Measurements from ENCODE around the gene ARFRP1. TPM values are rescaled to one million over a fixed set of nuclear protein-coding genes. Genes with fewer than 3 reads are reported as not detected.
"Not testable (repeated sequence)": the region's sequence is repeated elsewhere in the genome, so short reads cannot be mapped to it uniquely, and the experiment has no call there.

Gene ARFRP1
- polyA plus RNA-seq, 3 donors: 33.8 to 39.7 (median 37.2) TPM

DNA sequence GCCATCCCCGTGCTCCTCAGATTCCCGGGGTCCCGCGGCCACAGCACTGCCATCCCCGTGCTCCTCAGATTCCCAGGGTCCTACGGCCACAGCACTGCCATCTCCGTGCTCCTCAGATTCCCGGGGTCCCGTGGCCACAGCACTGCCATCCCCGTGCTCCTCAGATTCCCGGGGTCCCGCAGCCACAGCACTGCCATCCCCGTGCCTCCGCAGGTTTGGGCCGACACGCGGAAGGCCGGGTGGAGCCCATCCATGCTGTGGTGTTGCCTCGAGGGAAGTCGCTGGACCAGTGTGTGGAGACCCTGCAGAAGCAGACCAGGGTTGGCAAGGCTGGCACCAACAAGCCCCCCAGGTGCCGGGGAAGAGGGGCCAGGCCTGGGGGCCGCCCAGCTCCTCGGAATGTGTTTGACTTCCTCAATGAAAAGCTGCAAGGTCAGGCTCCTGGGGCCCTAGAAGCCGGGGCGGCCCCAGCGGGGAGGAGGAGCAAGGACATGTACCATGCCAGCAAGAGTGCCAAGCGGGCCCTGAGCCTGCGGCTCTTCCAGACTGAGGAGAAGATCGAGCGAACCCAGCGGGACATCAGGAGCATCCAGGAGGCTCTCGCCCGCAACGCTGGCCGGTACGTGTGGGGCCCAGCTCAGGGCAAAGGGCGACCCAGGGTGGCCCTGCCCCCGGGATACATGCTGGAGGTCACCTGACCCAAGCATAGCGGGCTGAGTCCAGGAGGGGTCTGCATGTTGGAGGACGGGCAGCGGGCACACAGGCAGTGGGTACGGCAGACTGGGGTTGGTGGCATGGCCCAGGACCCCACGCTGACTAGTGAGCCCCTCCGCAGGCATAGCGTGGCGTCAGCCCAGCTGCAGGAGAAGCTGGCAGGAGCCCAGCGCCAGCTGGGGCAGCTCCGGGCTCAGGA, 27.4 kb upstream of the ARFRP1 start:
- no peak for DNase-seq

DNA sequence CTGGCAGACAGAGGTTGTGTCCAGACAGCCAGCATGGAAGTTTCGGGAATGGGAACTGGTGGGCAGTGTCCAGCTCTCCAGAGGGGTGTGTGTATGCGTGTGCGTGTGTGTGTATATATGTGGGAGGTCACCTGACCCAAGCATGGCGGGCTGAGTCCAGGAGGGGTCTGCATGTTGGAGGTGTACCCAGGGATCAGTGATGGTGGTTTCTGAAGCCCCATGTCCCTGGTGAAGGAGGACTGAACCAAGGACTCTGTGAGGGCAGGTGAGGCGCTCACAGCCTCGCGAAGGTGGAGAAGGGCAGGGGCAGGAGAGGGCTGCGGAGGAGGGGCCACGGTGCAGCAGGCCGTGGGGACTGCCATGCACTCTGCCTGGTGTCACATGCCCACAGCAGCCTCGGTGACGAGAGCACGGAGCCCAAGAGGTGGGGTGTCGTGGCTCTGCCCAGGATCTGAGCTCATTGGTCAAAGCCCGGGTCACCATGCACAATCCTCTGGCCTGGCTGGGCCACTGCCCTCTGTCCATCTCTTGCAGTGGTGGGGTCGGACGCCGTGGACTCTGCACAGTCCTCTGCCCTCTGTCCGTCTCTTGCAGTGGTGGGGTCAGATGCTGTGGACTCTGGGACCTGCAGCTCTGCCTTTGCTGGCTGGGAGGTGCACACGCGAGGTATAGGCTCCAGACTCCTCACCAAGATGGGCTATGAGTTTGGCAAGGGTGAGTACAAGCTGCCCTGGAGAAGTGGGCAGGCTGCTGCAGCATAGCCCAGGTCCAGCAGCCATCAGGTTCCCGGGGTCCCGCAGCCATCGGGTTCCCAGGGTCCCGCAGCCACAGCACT, 26.6 kb upstream of the ARFRP1 start:
- no peak for DNase-seq

DNA sequence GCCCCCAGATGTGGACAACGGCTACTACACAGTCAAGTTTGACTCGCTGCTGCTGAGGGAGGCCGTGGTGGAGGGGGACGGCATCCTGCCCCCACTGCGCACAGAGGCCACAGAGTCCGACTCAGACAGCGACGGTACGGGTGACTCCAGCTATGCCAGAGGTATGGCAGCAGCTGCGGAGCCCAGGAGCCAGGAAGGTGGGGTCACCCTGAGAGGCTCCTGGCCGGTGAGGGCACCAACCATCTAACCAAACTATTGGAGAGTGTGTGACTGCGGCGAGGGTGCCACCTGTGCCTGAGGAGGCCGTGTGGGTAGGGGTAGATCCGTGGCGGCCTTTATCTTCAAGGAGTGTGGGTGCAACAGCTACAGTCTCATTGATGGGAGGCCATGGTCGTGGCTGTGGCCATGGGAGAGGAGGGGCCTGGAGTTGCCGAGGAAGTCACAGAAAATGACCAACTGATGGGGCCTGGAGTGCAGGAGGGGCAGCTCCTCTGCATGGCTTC, 25.9 kb upstream of the ARFRP1 start:
- no peak for DNase-seq

DNA sequence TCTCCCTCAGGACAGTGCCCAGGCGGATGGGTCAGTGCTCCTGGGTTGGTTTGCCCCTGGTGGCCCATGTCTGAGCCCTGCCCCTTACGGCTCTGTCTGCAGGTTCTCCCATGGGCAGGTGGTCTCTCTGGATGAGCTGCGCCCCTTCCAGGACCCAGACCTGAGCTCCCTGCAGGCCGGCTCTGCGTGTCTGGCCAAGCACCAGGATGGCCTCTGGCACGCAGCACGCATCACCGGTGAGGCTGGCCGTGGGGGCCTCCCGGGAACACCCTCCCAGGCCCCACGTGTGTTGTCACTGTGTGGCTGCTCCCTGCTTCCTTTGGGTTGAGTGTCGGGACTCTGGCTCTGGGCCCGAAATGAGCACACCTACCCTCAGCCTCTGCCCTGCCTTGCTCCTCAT, 25.3 kb upstream of the ARFRP1 start:
- DNase-seq: no peak

DNA sequence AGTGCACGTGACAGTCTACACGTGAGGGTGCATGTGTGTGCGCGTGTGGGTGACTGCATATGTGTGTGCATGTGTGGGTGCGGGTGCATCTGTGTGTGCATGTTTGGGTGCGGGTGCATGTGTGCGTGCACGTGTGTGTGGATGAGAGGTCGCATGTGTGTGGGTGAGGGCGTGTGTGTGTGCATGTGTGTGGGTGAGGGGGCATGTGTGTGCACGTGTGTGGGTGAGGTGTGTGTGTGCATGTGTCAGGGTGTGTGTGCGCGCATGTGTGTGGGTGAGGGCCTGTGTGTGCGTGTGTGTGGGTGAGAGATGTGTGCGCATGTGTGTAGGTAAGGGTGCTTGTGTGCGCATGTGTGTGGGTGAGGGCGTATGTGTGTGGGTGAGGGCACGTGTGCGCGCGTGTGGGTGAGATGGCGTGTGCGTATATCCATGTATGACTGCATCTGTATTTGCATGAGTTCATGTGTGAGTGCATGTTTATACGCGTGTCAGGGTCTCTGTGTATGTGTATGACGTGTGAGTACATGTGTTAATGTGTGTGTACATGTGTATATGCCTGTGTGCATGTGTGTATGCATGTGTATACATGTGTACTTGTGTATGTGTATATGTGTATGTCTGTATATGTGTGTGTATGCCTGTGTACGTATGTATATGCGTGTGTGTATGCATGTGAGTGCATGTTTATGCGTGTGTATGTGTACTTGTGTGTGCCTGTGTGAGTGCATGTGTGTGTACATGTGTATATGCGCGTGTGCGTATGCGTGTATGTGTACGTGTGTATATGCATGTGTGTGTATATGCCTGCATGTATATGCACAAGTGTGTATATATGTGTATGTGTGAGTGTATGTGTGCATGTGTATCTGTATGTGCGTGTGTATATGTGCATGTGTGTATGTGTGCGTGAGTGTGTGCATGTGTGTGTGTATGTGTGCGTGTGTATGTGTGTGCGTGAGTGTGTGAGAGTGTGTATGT, 24.6 kb upstream of the ARFRP1 start:
- no peak for DNase-seq

DNA sequence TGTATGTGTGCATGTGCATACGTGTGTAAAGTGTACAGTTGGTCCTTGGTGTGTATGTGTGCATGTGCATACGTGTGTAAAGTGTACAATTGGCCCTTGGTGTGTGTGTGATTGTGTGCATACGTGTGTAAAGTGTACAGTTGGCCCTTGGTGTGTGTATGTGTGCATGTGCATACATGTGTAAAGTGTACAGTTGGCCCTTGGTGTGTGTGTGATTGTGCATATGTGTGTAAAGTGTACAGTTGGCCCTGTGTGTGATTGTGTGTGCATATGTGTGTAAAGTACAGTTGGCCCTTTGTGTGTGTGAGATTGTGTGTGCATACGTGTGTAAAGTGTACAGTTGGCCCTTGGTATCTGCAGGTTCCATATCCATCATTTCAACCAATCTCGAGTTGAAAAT, 23.6 kb upstream of the ARFRP1 start:
- no peak for DNase-seq

DNA sequence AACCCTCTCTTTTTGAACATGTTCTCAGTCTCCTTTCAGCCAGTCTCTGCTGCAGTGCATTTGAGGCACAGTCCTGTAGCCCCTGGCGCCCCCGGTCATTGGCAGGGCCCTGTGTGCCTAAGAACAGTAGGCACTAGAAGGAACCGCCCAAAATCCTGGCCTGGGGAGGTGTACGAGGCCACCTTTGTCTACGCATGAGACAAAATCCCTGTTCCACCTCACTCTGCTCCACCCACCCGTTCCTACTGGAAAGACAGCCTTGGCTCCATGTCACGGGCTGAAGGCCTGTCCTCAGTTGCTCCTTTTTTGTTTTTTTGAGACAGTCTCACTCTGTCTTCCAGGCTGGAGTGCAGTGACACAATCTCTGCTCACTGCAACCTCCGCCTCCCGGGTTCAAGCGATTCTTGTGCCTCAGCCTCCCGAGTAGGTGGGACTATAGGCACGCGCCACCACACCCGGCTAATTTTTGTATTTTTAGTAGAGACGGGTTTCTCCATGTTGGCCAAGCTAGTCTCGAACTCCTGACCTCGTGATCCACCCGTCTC, 22.5 kb upstream of the ARFRP1 start:
- DNase-seq: not testable (repeated sequence)

DNA sequence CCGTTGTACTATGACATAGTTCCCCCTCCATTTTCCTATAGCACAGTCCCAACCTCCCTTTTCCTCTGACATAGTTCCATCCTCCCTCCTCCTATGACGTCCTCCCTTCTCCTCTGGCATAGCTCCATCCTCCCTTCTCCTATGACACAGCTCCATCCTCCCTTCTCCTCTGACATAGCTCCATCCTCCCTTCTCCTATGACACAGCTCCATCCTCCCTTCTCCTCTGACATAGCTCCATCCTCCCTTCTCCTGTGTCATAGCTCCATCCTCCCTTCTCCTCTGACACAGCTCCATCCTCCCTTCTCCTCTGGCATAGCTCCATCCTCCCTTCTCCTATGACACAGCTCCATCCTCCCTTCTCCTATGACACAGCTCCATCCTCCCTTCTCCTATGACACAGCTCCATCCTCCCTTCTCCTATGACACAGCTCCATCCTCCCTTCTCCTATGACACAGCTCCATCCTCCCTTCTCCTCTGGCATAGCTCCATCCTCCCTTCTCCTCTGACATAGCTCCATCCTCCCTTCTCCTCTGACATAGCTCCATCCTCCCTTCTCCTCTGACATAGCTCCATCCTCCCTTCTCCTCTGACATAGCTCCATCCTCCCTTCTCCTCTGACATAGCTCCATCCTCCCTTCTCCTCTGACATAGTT, 15.3 kb upstream of the ARFRP1 start:
- not testable (repeated sequence) for DNase-seq

DNA sequence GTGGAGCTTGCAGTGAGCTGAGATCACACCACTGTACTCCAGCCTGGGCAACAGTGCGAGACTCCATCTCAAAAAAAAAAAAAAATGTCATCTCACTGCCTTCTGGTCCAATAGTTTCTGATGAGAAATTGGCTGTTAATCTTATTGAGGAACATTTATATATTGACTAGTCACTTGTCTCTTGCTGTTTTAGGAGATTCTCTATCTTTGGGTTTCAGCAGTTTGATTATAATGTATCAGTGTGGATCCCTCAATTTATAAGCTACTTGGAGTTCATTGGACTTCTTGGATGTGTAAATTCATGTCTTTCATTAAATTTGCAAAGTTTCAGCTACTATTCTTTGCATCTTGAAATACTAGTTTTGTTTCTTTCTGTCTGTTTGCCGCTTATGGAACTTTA, 11.2 kb upstream of the ARFRP1 start:
- DNase-seq: no peak

DNA sequence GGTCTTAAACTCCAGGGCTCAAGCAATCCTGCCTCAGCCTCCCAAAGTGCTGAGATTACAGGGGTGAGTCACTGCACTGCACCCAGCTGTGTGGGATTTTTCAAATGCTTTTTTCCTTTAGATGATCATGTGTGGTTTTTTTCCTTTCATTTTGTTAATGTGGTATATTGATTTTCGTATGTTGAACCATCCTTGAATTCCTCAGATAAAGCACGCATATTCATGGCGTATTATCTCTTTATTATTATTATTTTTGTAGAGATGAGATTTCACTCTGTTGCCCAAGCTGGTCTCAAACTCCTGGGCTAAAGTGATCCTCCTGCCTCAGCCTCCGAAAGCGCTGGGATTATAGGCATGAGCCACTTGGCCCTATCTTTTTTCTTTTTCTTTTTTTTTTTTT, 7.1 kb upstream of the ARFRP1 start:
- DNase-seq: no peak

DNA sequence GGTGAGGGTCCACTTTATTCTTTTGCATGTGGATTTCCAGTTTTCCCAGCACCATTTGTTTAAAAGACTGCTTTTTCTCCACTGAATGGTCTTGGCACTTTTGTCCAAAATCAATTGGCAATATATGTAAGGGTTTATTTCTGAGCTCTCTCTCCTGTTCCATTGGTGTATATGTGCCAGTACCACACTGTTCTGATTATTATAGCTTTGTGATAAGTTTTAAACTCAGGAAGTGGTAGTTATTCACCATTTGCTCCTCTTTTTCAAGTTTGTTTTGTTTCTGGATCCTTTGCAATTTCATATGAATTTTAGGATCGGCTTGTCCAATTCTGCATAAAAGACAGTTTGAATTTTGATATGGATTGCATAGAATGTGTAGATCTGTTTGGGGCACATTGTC, 4.4 kb upstream of the ARFRP1 start:
- no peak for DNase-seq

DNA sequence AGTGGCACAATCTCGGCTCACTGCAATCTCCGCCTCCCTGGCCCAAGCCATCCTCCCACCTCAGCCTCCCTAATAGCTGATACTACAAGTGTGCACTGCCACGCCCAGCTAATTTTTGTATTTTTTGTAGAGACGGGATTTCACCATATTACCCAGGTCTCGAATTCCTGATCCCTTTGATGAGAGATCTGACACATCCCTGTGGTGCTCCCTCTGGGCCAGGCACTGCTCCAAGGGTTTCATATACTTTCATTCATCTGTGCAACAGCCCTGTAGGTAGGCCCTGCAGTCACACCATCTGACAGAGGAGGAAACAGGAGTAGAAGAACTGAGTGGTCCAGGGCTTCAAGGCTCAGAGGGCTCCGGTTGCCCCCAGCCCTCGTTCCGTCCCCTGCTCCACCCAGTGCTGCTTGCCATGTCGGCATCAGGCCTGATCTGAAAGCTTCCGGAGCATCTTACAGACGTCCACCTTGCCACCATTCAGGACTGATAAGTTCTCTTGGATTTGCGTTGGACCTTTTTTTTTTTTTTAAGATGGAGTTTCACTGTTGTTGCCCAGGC, 3.4 kb upstream of the ARFRP1 start:
- no peak for DNase-seq

DNA sequence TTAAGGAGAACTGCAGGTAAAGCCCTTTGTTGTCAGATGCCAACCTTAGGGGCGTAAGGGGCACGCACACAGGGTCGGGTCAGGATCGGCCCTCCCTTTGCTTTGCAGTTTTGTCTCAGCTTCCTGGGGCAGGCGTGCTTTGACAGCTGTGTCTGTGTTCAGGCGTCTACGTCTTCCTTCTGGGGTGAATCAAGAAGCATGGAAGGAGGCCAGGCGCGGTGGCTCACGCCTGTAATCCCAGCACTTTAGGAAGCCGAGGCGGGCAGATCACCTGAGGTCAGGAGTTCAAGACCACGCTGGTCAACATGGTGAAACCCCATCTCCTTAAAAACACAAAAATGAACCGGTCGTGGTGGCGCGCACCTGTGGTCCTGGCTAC, 1.4 kb upstream of the ARFRP1 start:
- DNase-seq: no peak

DNA sequence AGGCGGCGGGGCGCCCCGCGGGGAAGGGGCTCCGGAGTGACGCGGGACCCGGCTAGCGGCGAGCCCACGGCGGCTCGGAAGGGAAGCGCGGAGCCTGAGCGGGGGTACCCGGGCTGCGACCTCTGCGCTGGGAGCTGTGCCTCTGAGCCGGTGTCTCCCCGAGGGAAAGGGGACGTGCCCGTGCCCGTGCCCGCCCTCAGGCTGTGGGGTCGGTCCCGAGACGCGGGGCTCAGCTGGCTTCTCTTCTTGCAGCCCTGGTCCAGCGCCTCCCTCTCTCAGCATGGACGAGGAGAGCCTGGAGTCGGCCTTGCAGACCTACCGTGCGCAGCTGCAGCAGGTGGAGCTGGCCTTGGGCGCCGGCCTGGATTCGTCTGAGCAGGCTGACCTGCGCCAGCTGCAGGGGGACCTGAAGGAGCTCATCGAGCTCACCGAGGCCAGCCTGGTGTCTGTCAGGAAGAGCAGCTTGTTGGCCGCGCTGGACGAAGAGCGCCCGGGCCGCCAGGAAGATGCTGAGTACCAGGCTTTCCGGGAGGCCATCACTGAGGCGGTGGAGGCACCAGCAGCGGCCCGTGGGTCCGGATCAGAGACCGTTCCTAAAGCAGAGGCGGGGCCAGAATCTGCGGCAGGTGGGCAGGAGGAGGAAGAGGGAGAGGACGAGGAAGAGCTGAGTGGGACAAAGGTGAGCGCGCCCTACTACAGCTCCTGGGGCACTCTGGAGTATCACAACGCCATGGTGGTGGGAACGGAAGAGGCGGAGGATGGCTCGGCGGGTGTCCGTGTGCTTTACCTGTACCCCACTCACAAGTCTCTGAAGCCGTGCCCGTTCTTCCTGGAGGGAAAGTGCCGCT, 749 bp upstream of the ARFRP1 start:
- no peak for DNase-seq

DNA sequence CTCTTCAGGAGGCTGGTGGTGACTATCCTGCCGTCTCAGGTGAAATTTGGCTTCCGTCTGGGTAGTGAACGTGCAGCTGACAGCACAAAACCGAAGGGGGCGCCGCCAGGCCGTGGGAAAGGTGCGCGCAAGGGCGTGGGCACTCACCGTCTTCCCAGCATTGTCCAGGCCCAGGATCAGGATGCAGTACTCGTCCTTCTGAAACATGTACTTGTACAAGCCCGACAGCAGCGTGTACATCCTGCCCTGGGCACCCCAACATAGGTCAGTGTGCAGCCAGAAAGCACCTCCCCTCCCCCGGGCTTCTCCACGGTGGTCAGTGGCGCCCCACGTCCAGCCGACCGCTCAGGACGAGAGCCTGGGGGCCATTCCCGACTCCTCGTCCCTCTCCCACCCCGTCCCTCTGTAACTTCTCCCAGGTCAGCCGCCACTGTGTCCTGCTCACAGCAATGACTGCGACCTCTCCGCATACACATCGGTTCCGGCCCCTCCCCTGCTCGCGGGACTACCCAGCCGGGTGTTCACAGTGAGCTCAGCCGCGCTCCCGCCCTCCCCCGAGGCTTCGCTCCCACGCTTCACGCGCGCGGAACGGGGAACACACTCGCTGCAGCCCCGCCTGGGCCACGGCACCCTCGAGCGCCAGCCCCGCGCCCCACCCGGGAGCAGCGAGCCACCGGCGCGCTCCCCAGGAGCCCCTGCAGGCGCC, 771 bp downstream of the ARFRP1 start:
- no peak for DNase-seq

DNA sequence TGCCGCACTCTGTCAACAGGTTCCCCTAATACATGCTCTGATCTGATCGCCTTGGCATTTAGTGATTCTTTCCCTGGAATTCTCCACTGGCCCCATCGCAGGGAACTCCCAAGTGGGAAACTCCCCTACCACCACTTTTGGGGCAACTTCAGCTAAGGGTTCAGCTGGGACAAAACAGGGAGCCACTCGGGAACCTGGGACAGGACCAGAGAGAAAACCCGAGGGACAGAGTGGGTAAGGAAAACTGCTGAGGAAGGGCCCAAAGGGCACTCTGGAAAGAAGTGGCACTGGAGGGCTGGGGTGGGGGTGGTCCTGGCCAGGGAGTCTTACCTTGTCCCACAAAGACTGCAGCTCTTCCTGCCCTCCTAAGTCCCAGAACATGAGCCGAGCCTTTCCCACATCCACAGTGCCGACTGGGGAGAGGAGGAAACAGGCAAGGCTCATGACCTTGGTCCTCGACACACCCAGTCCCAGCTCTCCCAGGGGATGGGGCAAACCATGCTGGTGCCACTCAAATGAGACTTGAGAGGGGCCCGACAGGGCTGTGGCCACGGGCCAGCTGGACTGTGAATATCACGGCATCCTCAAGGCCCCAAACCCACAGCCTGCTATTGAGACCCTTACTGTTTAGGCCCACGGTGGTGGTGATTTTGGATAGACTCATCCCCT, 1.6 kb downstream of the ARFRP1 start:
- DNase-seq: no peak

DNA sequence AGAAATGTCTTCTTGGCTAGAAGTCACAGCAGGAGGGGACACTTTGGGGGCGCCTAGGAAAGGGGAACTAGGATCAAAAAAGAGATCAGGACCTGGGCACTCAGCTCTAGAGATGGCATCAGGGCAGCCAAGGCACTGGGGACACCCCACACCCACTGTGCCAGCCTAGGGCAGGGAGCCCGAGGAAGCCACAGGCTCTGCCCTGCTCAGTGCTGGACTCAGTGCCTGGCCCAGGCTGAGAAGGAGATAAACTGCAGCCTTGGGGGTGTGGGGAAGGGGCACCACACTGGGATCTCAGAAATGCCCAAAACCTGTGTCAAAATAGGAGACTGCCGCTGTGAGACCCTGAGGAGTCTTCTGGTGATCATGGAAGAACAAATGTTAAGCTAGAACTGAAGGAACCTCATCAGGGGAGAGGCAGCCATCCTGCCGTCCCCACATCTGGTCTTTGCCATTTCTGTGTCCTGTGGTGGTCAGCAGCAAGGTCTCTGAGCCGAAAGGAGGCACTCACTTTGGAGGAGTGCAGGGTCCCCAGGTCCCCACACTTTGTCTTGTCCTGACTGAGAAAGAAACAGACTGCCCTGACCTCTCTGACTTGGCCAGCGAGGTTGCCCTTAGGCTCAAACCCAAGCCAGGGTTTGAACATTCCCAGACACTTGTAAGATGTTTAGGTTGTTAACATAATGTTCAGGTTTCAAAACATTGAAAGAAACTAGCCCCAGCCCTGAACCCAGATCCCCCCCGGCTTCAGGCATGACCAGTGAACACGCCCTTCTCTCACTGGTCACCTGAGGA, 2.3 kb downstream of the ARFRP1 start:
- DNase-seq: no peak

Data from renal pelvis (tissue), 4 donors.